ENCODE results near the gene CCDC177.
"Not testable (repeated sequence)": the region's sequence is repeated elsewhere in the genome, so short reads cannot be mapped to it uniquely, and the experiment has no call there.

Gene CCDC177

GRCh38 chr14:69600304-69600891, 25.7 kb upstream of the CCDC177 start:
- no peak for DNase-seq (ENCODE audit: low read depth in 2 of 3, low spot score in 2 of 3)

GRCh38 chr14:69599431-69599830, 24.8 kb upstream of the CCDC177 start:
- not testable (repeated sequence) for DNase-seq (ENCODE audit: low read depth in 2 of 3, low spot score in 2 of 3)

- no peak for DNase-seq (ENCODE audit: low read depth in 2 of 3, low spot score in 2 of 3)
Observed at GRCh38 chr14:69595336-69595735, 20.7 kb upstream of the CCDC177 start.

GRCh38 chr14:69594846-69595245, 20.2 kb upstream of the CCDC177 start:
- no peak for DNase-seq (ENCODE audit: low read depth in 2 of 3, low spot score in 2 of 3)

GRCh38 chr14:69593018-69593677, 18.5 kb upstream of the CCDC177 start:
- DNase-seq (ENCODE audit: low read depth in 2 of 3, low spot score in 2 of 3): no peak

- DNase-seq (ENCODE audit: low read depth in 2 of 3, low spot score in 2 of 3): no peak
Observed at GRCh38 chr14:69591317-69591716, 16.6 kb upstream of the CCDC177 start.

GRCh38 chr14:69587389-69587788, 12.7 kb upstream of the CCDC177 start:
- DNase-seq (ENCODE audit: low read depth in 2 of 3, low spot score in 2 of 3): no peak

GRCh38 chr14:69586404-69586803, 11.7 kb upstream of the CCDC177 start:
- DNase-seq (ENCODE audit: low read depth in 2 of 3, low spot score in 2 of 3): no peak

GRCh38 chr14:69584389-69584788, 9.7 kb upstream of the CCDC177 start:
- DNase-seq (ENCODE audit: low read depth in 2 of 3, low spot score in 2 of 3): no peak

GRCh38 chr14:69582829-69583228, 8.2 kb upstream of the CCDC177 start:
- DNase-seq (ENCODE audit: low read depth in 2 of 3, low spot score in 2 of 3): no peak

GRCh38 chr14:69582212-69582611, 7.5 kb upstream of the CCDC177 start:
- no peak for DNase-seq (ENCODE audit: low read depth in 2 of 3, low spot score in 2 of 3)

GRCh38 chr14:69581316-69581935, 6.8 kb upstream of the CCDC177 start:
- DNase-seq (ENCODE audit: low read depth in 2 of 3, low spot score in 2 of 3): no peak

GRCh38 chr14:69580009-69580577, 5.4 kb upstream of the CCDC177 start:
- no peak for DNase-seq (ENCODE audit: low read depth in 2 of 3, low spot score in 2 of 3)

GRCh38 chr14:69579476-69579875, 4.8 kb upstream of the CCDC177 start:
- DNase-seq (ENCODE audit: low read depth in 2 of 3, low spot score in 2 of 3): no peak

- DNase-seq (ENCODE audit: low read depth in 2 of 3, low spot score in 2 of 3): no peak
Observed at GRCh38 chr14:69574954-69575295, 254 bp upstream of the CCDC177 start.

- no peak for DNase-seq (ENCODE audit: low read depth in 2 of 3, low spot score in 2 of 3)
Observed at GRCh38 chr14:69573831-69574262, 824 bp downstream of the CCDC177 start.

- no peak for DNase-seq (ENCODE audit: low read depth in 2 of 3, low spot score in 2 of 3)
Observed at GRCh38 chr14:69573205-69573830, 1.4 kb downstream of the CCDC177 start.

GRCh38 chr14:69572841-69573135, 1.9 kb downstream of the CCDC177 start:
- no peak for DNase-seq (ENCODE audit: low read depth in 2 of 3, low spot score in 2 of 3)

- no peak for DNase-seq (ENCODE audit: low read depth in 2 of 3, low spot score in 2 of 3)
Observed at GRCh38 chr14:69572030-69572840, 2.4 kb downstream of the CCDC177 start.

GRCh38 chr14:69571449-69572029, 3.1 kb downstream of the CCDC177 start:
- DNase-seq (ENCODE audit: low read depth in 2 of 3, low spot score in 2 of 3): no peak

GRCh38 chr14:69570836-69571330, 3.8 kb downstream of the CCDC177 start:
- no peak for DNase-seq (ENCODE audit: low read depth in 2 of 3, low spot score in 2 of 3)

Measured in activated CD8-positive, alpha-beta memory T cell treated with anti-CD3 and anti-CD28 coated beads for 48 hours (primary cell).